IMR-90 (cell line): Measurements from ENCODE around the gene ARHGAP24. TPM values are rescaled to one million over a fixed set of nuclear protein-coding genes. Genes with fewer than 3 reads are reported as not detected.

ENCODE experiments used
- ATAC-seq: fragments of 200-7000 bp; cut with Tn5 transposase; 2 replicates; pipeline ENCODE4 v1.9.1; 2020; ENCODE audit warnings: low read depth, mild to moderate bottlenecking, moderate library complexity
- BruUV-seq: library from RNA; stranded (reverse); fragments of 400-500 nt; replicated peaks from 2 replicates; lab custom pipeline; 2021; lab: Mats Ljungman, UMichigan
- CTCF ChIA-PET: fragments of 300-600 bp; formaldehyde crosslinking; extraction: SDS; loops from one replicate; lab custom pipeline; 2021; ENCODE audit warnings: antibody characterized with exemption; lab: Yijun Ruan, JAX
- POLR2A ChIA-PET: fragments of 300-600 bp; sonication (Branson Sonifier 250); formaldehyde crosslinking; loops from one replicate; lab custom pipeline; 2022; ENCODE audit warnings: antibody characterized with exemption; ENCODE audit not compliant: unreplicated experiment; lab: Charles Lee
- DNase-seq: peaks from one replicate; pipeline ENCODE4 v3.0.0; 2013
- H2AFZ ChIP-seq: replicated peaks from 2 replicates; pipeline ENCODE3; 2013; ENCODE audit warnings: low read length, mild to moderate bottlenecking; ENCODE audit not compliant: poor library complexity
- H2AK5ac ChIP-seq: 2 replicates; pipeline ENCODE4 v1.6.1; 2013; ENCODE audit warnings: low read depth, low read length, inconsistent platforms
- H2AK9ac ChIP-seq: replicated peaks from 2 replicates; pipeline ENCODE3; 2013; ENCODE audit warnings: mild to moderate bottlenecking, low read depth, low read length, moderate library complexity; ENCODE audit not compliant: poor library complexity
- H2BK120ac ChIP-seq: 2 replicates; pipeline ENCODE4 v1.6.1; 2013; ENCODE audit warnings: low read depth, low read length, inconsistent platforms
- H2BK15ac ChIP-seq: 3 replicates; pipeline ENCODE4 v1.6.1; 2013; ENCODE audit warnings: low read depth, low read length, inconsistent platforms
- H2BK20ac ChIP-seq: 2 replicates; pipeline ENCODE4 v1.6.1; 2013; ENCODE audit warnings: low read depth, mild to moderate bottlenecking, inconsistent platforms, low read length, moderate library complexity
- H2BK5ac ChIP-seq: 2 replicates; pipeline ENCODE4 v1.6.1; 2013; ENCODE audit warnings: mild to moderate bottlenecking, low read depth, low read length, inconsistent platforms; ENCODE audit not compliant: poor library complexity, severe bottlenecking
- H3K14ac ChIP-seq: replicated peaks from 2 replicates; pipeline ENCODE4 v1.6.1; 2013; ENCODE audit warnings: low read depth, low read length, inconsistent platforms
- H3K18ac ChIP-seq: 2 replicates; pipeline ENCODE4 v1.6.1; 2013; ENCODE audit warnings: low read depth, low read length, control low read depth
- H3K23ac ChIP-seq: 2 replicates; pipeline ENCODE4 v1.6.1; 2013; ENCODE audit warnings: low read depth, low read length, inconsistent platforms
- H3K27ac ChIP-seq: 2 replicates; pipeline ENCODE4 v1.5.1; 2013; ENCODE audit warnings: mild to moderate bottlenecking, control low read depth, low read length; ENCODE audit not compliant: insufficient read depth
- H3K27me3 ChIP-seq: 2 replicates; pipeline ENCODE4 v1.6.1; 2013; ENCODE audit warnings: low read length; ENCODE audit not compliant: control insufficient read depth, insufficient read depth
- H3K36me3 ChIP-seq: 2 replicates; pipeline ENCODE4 v1.6.1; 2013; ENCODE audit warnings: low read length, mixed read lengths; ENCODE audit not compliant: control insufficient read depth, insufficient read depth
- H3K4ac ChIP-seq: 2 replicates; pipeline ENCODE4 v1.6.1; 2013; ENCODE audit warnings: low read depth, low read length, inconsistent platforms
- H3K4me1 ChIP-seq: 2 replicates; pipeline ENCODE4 v1.6.1; 2013; ENCODE audit warnings: low read length, mixed read lengths; ENCODE audit not compliant: control insufficient read depth, insufficient read depth
- H3K4me2 ChIP-seq: 2 replicates; pipeline ENCODE4 v1.6.1; 2013; ENCODE audit warnings: low read depth, mild to moderate bottlenecking, control low read depth, low read length, moderate library complexity
- H3K4me3 ChIP-seq: 2 replicates; pipeline ENCODE4 v1.5.1; 2013; ENCODE audit warnings: low read depth, mild to moderate bottlenecking, control low read depth, low read length, moderate library complexity; ENCODE audit not compliant: insufficient read depth
- H3K56ac ChIP-seq: 2 replicates; pipeline ENCODE4 v1.6.1; 2013; ENCODE audit warnings: low read length, inconsistent platforms; ENCODE audit not compliant: insufficient read depth; ENCODE audit errors: extremely low read depth
- H3K79me1 ChIP-seq, 2 experiments: 2 replicates each; pipeline ENCODE4 v1.6.1; 2013; ENCODE audit warnings: low read length in 2 of 2, inconsistent platforms in 1 of 2, low read depth in 1 of 2
- H3K9ac ChIP-seq: 2 replicates; pipeline ENCODE4 v1.6.1; 2013; ENCODE audit warnings: low read depth, low read length, control low read depth
- H3K9me1 ChIP-seq: 2 replicates; pipeline ENCODE4 v1.6.1; 2013; ENCODE audit warnings: low read length, inconsistent platforms; ENCODE audit not compliant: insufficient read depth
- H3K9me3 ChIP-seq: 2 replicates; pipeline ENCODE4 v1.6.1; 2013; ENCODE audit warnings: low read length; ENCODE audit not compliant: control insufficient read depth, insufficient read depth
- H4K20me1 ChIP-seq: 2 replicates; pipeline ENCODE4 v1.6.1; 2013; ENCODE audit warnings: low read length, inconsistent platforms; ENCODE audit not compliant: insufficient read depth
- H4K5ac ChIP-seq: 2 replicates; pipeline ENCODE4 v1.6.1; 2013; ENCODE audit warnings: mild to moderate bottlenecking, low read depth, low read length, control low read depth
- H4K8ac ChIP-seq, 2 experiments: 2 replicates each; pipeline ENCODE4 v1.6.1; 2013; ENCODE audit warnings: low read depth in 2 of 2, low read length in 2 of 2, control low read depth in 1 of 2, inconsistent platforms in 1 of 2
- H4K91ac ChIP-seq: 2 replicates; pipeline ENCODE4 v1.6.1; 2013; ENCODE audit warnings: low read depth, low read length, inconsistent platforms; ENCODE audit not compliant: insufficient read depth
- BHLHE40 ChIP-seq: fragments of 150-350 bp; IDR thresholded peaks from 2 replicates; pipeline ENCODE4 v1.6.1; 2016; ENCODE audit warnings: mild to moderate bottlenecking, low read depth, low read length
- CEBPB ChIP-seq: IDR thresholded peaks from 2 replicates; pipeline ENCODE4 v1.6.1; 2012; ENCODE audit warnings: low read depth, low read length, improper control_type of control experiment
- CHD1 ChIP-seq: IDR thresholded peaks from 2 replicates; pipeline ENCODE4 v1.6.1; 2012; ENCODE audit warnings: low read depth, low read length, improper control_type of control experiment
- FOS ChIP-seq: fragments of 150-350 bp; IDR thresholded peaks from 2 replicates; pipeline ENCODE4 v1.6.1; 2016; ENCODE audit warnings: low read depth, low read length
- MAFK ChIP-seq: IDR thresholded peaks from 2 replicates; pipeline ENCODE4 v1.6.1; 2012; ENCODE audit warnings: low read depth, low read length, improper control_type of control experiment
- MAZ ChIP-seq: IDR thresholded peaks from 2 replicates; pipeline ENCODE4 v1.6.1; 2012; ENCODE audit warnings: low read depth, mild to moderate bottlenecking, low read length, improper control_type of control experiment, moderate library complexity, borderline replicate concordance
- MXI1 ChIP-seq: IDR thresholded peaks from 2 replicates; pipeline ENCODE4 v1.6.1; 2012; ENCODE audit warnings: low read depth, mild to moderate bottlenecking, low read length, moderate library complexity, borderline replicate concordance
- NFE2L2 ChIP-seq: fragments of 150-350 bp; IDR thresholded peaks from 2 replicates; pipeline ENCODE4 v1.6.1; 2016; ENCODE audit warnings: low read depth, mild to moderate bottlenecking, low read length
- POLR2A ChIP-seq: IDR thresholded peaks from 2 replicates; pipeline ENCODE4 v1.6.1; 2012; ENCODE audit warnings: mild to moderate bottlenecking, low read depth, low read length
- RAD21 ChIP-seq: IDR thresholded peaks from 2 replicates; pipeline ENCODE4 v1.6.1; 2012; ENCODE audit warnings: low read length, improper control_type of control experiment
- RCOR1 ChIP-seq: IDR thresholded peaks from 2 replicates; pipeline ENCODE4 v1.6.1; 2012; ENCODE audit warnings: mild to moderate bottlenecking, low read length, improper control_type of control experiment; ENCODE audit not compliant: insufficient replicate concordance
- RFX5 ChIP-seq: IDR thresholded peaks from 2 replicates; pipeline ENCODE4 v1.8.0; 2012; ENCODE audit warnings: low read depth, mild to moderate bottlenecking, low read length, moderate library complexity
- SMC3 ChIP-seq: fragments of 150-350 bp; IDR thresholded peaks from 2 replicates; pipeline ENCODE4 v1.6.1; 2016; ENCODE audit warnings: low read depth, mild to moderate bottlenecking, antibody characterized with exemption, low read length, moderate library complexity
- WGBS, 2 experiments: methylation state at CpG; one replicate each; pipeline versions ENCODE4 v1.1.5 to v1.1.7; 2013; ENCODE audit warnings: missing lambda C conversion rate in 2 of 2; ENCODE audit not compliant: insufficient read length in 1 of 2; ENCODE audit errors: extremely low coverage in 2 of 2; 5-methylcytosine and 5-hydroxymethylcytosine counted together
- dilution Hi-C: fragments of 300-500 bp; cut with HindIII; formaldehyde crosslinking; loops from one replicate; pipeline ENCODE4 v1.14.3; 2018; ENCODE audit warnings: low sequenced_read_pairs; ENCODE audit not compliant: unreplicated experiment
- in situ Hi-C: fragments of 300-500 bp; cut with MboI; formaldehyde crosslinking; loops from 3 replicates; pipeline ENCODE4 v1.14.3; 2019; ENCODE audit warnings: low sequenced_read_pairs, inconsistent platforms, mixed read lengths
- intact Hi-C: fragments of 100-400 bp; cut with micrococcal nuclease; formaldehyde crosslinking; loops from 2 replicates; pipeline ENCODE4 v1.10.0; 2022
- polyA plus RNA-seq, 3 experiments: library from polyadenylated mRNA; depleted of rRNA; stranded (reverse); fragments of >200 nt; gene quantifications; 2 replicates each; pipeline ENCODE4 v1.2.3, GENCODE V29; 2012; ENCODE audit warnings: low replicate concordance in 1 of 3
- total RNA-seq: library from RNA; depleted of rRNA; stranded (reverse); fragments of >200 nt; gene quantifications from 2 replicates; pipeline ENCODE4 v1.2.3, GENCODE V29; 2012
- TF ChIP-seq, protein P1 (sequence below): conservative IDR thresholded peaks from 2 replicates; pipeline ENCODE4 v1.5.1; 2012; ENCODE audit warnings: mild to moderate bottlenecking, low read depth, low read length, improper control_type of control experiment
- TF ChIP-seq, protein P2 (sequence below): fragments of 150-350 bp; IDR thresholded peaks from 2 replicates; pipeline ENCODE4 v1.6.1; 2017; ENCODE audit warnings: mild to moderate bottlenecking, antibody characterized with exemption, low read length, low read depth
- TF ChIP-seq, protein P3 (sequence below): fragments of 150-350 bp; IDR thresholded peaks from 2 replicates; pipeline ENCODE4 v1.6.1; 2016; ENCODE audit warnings: low read depth, mild to moderate bottlenecking, low read length, moderate library complexity, borderline replicate concordance

ARHGAP24 gene
- total and polyA plus RNA-seq, 2 of the 4 experiments (the other 2 are of a cell fraction) = 11.9 to 24.0 TPM

DNA sequence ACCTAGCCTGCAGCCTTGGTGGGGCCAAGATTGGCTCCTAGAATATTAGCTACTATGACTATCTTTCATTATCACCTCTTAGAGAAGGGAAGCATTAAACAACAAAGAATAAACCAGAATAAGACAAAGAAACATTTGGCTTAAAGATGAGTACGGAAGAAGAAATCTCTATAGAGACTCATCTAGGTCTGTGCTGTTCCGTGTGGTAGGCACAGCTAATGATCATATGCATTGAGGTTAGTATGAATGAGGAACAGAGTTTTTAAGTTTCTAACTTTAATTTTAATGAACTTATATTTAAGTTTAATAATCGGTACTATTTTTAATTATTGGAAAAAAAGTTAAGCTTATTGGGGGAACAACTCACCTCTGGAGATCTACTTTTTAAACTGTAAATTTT lies 24.6 kb downstream of the ARHGAP24 start:
- H3K9me3 ChIP-seq = no peaks in the 10 kb centered on the region
- ATAC-seq = no peak
- H3K9ac ChIP-seq = no peak overlapping the region
- no peak overlapping the region for H2BK5ac ChIP-seq
- dilution Hi-C loops = no loop called here
- H3K79me1 ChIP-seq = no peaks in the 10 kb centered on the region
- H2AFZ ChIP-seq = no peak overlapping the region
- ChIA-PET CTCF (no interaction called here), POLR2A (no interaction called here)
- no peaks in the 10 kb centered on the region for H3K9me1 ChIP-seq
- H3K23ac ChIP-seq = no peak overlapping the region
- H3K4me2 ChIP-seq = no peak overlapping the region
- H3K27ac ChIP-seq = no peak overlapping the region
- H2BK20ac ChIP-seq = no peak overlapping the region
- H4K8ac ChIP-seq = no peak overlapping the region
- no peaks in the 10 kb centered on the region for H3K36me3 ChIP-seq
- H4K91ac ChIP-seq = no peak overlapping the region
- BruUV-seq = no TSS peak
- no peak overlapping the region for H2BK15ac ChIP-seq
- no peak for DNase-seq
- in situ Hi-C loops = no loop called here
- no CpG with 5 or more reads among the region's 3 CpGs for WGBS, 2 experiments
- H3K4me3 ChIP-seq = no peak overlapping the region
- no peak overlapping the region for H3K14ac ChIP-seq
- peaks cover 2% of the 10 kb centered on the region for H3K4me1 ChIP-seq
- no peak overlapping the region for H2AK5ac ChIP-seq
- H4K5ac ChIP-seq = no peak overlapping the region
- no peak overlapping the region for H2BK120ac ChIP-seq
- TF ChIP-seq MXI1 (no peak), RCOR1 (no peak), RAD21 (no peak), SMC3 (no peak), MAFK (no peak), CEBPB (no peak), FOS (no peak), CHD1 (no peak), BHLHE40 (no peak), MAZ (no peak), POLR2A (no peak), RFX5 (no peak), NFE2L2 (no peak)
- TF ChIP-seq, protein P1, sequence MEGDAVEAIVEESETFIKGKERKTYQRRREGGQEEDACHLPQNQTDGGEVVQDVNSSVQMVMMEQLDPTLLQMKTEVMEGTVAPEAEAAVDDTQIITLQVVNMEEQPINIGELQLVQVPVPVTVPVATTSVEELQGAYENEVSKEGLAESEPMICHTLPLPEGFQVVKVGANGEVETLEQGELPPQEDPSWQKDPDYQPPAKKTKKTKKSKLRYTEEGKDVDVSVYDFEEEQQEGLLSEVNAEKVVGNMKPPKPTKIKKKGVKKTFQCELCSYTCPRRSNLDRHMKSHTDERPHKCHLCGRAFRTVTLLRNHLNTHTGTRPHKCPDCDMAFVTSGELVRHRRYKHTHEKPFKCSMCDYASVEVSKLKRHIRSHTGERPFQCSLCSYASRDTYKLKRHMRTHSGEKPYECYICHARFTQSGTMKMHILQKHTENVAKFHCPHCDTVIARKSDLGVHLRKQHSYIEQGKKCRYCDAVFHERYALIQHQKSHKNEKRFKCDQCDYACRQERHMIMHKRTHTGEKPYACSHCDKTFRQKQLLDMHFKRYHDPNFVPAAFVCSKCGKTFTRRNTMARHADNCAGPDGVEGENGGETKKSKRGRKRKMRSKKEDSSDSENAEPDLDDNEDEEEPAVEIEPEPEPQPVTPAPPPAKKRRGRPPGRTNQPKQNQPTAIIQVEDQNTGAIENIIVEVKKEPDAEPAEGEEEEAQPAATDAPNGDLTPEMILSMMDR = no peak
- TF ChIP-seq, protein P2, sequence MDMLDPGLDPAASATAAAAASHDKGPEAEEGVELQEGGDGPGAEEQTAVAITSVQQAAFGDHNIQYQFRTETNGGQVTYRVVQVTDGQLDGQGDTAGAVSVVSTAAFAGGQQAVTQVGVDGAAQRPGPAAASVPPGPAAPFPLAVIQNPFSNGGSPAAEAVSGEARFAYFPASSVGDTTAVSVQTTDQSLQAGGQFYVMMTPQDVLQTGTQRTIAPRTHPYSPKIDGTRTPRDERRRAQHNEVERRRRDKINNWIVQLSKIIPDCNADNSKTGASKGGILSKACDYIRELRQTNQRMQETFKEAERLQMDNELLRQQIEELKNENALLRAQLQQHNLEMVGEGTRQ = no peak
- TF ChIP-seq, protein P3, sequence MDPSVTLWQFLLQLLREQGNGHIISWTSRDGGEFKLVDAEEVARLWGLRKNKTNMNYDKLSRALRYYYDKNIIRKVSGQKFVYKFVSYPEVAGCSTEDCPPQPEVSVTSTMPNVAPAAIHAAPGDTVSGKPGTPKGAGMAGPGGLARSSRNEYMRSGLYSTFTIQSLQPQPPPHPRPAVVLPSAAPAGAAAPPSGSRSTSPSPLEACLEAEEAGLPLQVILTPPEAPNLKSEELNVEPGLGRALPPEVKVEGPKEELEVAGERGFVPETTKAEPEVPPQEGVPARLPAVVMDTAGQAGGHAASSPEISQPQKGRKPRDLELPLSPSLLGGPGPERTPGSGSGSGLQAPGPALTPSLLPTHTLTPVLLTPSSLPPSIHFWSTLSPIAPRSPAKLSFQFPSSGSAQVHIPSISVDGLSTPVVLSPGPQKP = no peak
- no peak overlapping the region for H2AK9ac ChIP-seq
- H3K18ac ChIP-seq = no peak overlapping the region
- H3K4ac ChIP-seq = no peak overlapping the region
- no peaks in the 10 kb centered on the region for H3K27me3 ChIP-seq
- intact Hi-C loops = no loop called here
- H4K20me1 ChIP-seq = no peaks in the 10 kb centered on the region
- H3K56ac ChIP-seq = no peak overlapping the region
